ENCODE results near the gene ADPRHL1.

DNA sequence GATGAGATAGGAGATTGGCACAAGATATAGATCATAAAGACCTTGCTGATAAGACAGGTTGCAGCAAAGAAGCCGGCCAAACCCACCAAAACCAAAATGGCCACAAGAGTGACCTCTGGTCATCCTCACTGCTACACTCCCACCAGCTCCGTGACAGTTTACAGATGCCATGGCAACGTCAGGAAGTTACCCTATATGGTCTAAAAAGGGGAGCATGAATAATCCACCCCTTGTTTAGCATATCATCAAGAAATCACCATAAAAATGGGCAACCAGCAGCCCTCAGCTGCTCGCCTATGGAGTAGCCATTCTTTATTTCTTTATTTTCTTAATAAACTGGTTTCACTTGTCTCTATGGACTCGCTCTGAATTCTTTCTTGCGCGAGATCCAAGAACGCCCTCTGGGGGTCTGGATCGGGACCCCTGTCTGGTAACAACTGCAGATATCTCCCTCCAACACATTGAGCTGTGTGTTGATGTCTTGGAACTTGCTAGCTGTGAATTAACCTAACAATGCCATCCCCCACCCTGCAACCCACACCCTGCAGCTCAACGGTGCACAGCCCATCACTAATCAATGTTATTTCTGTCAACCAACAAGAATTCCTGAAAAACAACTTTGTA, 62.3 kb downstream of the ADPRHL1 start:
- TF ChIP-seq, protein P1, sequence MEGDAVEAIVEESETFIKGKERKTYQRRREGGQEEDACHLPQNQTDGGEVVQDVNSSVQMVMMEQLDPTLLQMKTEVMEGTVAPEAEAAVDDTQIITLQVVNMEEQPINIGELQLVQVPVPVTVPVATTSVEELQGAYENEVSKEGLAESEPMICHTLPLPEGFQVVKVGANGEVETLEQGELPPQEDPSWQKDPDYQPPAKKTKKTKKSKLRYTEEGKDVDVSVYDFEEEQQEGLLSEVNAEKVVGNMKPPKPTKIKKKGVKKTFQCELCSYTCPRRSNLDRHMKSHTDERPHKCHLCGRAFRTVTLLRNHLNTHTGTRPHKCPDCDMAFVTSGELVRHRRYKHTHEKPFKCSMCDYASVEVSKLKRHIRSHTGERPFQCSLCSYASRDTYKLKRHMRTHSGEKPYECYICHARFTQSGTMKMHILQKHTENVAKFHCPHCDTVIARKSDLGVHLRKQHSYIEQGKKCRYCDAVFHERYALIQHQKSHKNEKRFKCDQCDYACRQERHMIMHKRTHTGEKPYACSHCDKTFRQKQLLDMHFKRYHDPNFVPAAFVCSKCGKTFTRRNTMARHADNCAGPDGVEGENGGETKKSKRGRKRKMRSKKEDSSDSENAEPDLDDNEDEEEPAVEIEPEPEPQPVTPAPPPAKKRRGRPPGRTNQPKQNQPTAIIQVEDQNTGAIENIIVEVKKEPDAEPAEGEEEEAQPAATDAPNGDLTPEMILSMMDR (IDR thresholded peaks at IDR 0.05; ENCODE audit: low read length): no peak
- TF ChIP-seq EZH2 (IDR thresholded peaks at IDR 0.05; ENCODE audit: borderline replicate concordance, low read length): no peak
